Kidney (tissue), 14 donors: ENCODE results near the gene PDE4D. TPM values are rescaled to one million over a fixed set of nuclear protein-coding genes. Genes with fewer than 3 reads are reported as not detected.

Experiments used
- DNase-seq, 5 donors: peaks; one replicate each; pipeline ENCODE4 v3.0.0-alpha.2; 2013 to 2020
- FAIRE-seq: peaks from 2 replicates; lab custom pipeline; 2012; peaks lifted over from hg19 to GRCh38; lab: Jason Lieb, UNC
- H3K27ac ChIP-seq, 2 donors: one replicate each; pipeline ENCODE4 v1.7.0; 2013; ENCODE audit warnings: low read depth in 2 of 2, low read length in 2 of 2, inconsistent platforms in 1 of 2
- H3K27me3 ChIP-seq: one replicate; pipeline ENCODE4 v1.7.1; 2013; ENCODE audit warnings: low read length, inconsistent platforms; ENCODE audit not compliant: control insufficient read depth, insufficient read depth
- H3K36me3 ChIP-seq, 3 donors: one replicate each; pipeline versions ENCODE4 v1.7.0 to v1.7.1; 2013; ENCODE audit warnings: low read length in 3 of 3, control low read depth in 1 of 3, inconsistent platforms in 1 of 3; ENCODE audit not compliant: insufficient read depth in 3 of 3, control insufficient read depth in 2 of 3
- H3K4me1 ChIP-seq, 3 donors: one replicate each; pipeline versions ENCODE4 v1.7.0 to v1.7.1; 2013; ENCODE audit warnings: low read length in 3 of 3, inconsistent platforms in 1 of 3, low read depth in 1 of 3; ENCODE audit not compliant: control insufficient read depth in 2 of 3, insufficient read depth in 2 of 3
- H3K4me3 ChIP-seq, 3 donors: one replicate each; pipeline versions ENCODE4 v1.7.0 to v1.8.1; 2013; ENCODE audit warnings: low read length in 3 of 3, control low read depth in 1 of 3, inconsistent platforms in 1 of 3
- H3K9ac ChIP-seq, 3 donors: one replicate each; pipeline versions ENCODE4 v1.7.0 to v1.7.1; 2013; ENCODE audit warnings: low read length in 3 of 3, control low read depth in 1 of 3, inconsistent platforms in 1 of 3
- H3K9me3 ChIP-seq, 3 donors: one replicate each; pipeline versions ENCODE4 v1.7.0 to v1.7.1; 2013; ENCODE audit warnings: low read length in 3 of 3, control low read depth in 1 of 3, inconsistent platforms in 1 of 3; ENCODE audit not compliant: control insufficient read depth in 2 of 3, insufficient read depth in 1 of 3
- intact Hi-C: fragments of 100-400 bp; cut with DNase I; formaldehyde crosslinking; loops from one replicate; pipeline ENCODE4 v1.11.1; 2022
- polyA plus RNA-seq: library from polyadenylated mRNA; stranded (reverse); fragments of 350-450 nt; fragmentation: Illumina TruSeq; extraction: RNeasy Lipid Tissue Mini Kit (QIAGEN cat#74804); gene quantifications from one replicate; pipeline ENCODE4 v1.2.3, GENCODE V29; 2014; ENCODE audit warnings: low read depth, low replicate concordance; ENCODE audit not compliant: insufficient read depth
- total RNA-seq: library from RNA; stranded (reverse); fragmentation: NEBNext Ultra II Directional; extraction: Animal tissue kit (Norgen Biotek cat#: 25700); gene quantifications from one replicate; pipeline ENCODE4 v1.2.1, GENCODE V29; 2021
- TF ChIP-seq, protein P1 (sequence below): IDR thresholded peaks from 3 replicates; pipeline ENCODE4 v1.5.1; 2012; ENCODE audit warnings: mild to moderate bottlenecking, moderate library complexity, borderline replicate concordance; ENCODE audit not compliant: insufficient read depth; ENCODE audit errors: extremely low read depth
- donor health status: control.
- donor health status: control.
- donor health status: control.
- donor health status: control.
- donor health status: control.
- donor health status: DM: yes; HTN: yes; CAD: no.
- donor health status: Normal renal cell carcinoma (clear cell type).

The PDE4D gene
- total and polyA plus RNA-seq, 2 donors from 2014 or later, result 9.2 to 78.9 TPM

- Histone ChIP-seq H3K4me1 (no peaks in the 10 kb centered on the region), H3K27ac (no peak overlapping the region)
Measured at GRCh38 chr5:59089767-59090166, 803.8 kb downstream of the PDE4D start.

GRCh38 chr5:59088546-59088945 is 805.0 kb downstream of the PDE4D start:
- intact Hi-C loops, result no loop called here
- FAIRE-seq (no peak), DNase-seq (no peak)
- no peak overlapping the region for H3K9ac ChIP-seq
- no peaks in the 10 kb centered on the region for H3K27me3 ChIP-seq
- no peaks in the 10 kb centered on the region for H3K9me3 ChIP-seq
- no peak overlapping the region for H3K4me3 ChIP-seq
- no peak overlapping the region for H3K27ac ChIP-seq
- H3K4me1 ChIP-seq, result no peaks in the 10 kb centered on the region
- TF ChIP-seq, protein P1, sequence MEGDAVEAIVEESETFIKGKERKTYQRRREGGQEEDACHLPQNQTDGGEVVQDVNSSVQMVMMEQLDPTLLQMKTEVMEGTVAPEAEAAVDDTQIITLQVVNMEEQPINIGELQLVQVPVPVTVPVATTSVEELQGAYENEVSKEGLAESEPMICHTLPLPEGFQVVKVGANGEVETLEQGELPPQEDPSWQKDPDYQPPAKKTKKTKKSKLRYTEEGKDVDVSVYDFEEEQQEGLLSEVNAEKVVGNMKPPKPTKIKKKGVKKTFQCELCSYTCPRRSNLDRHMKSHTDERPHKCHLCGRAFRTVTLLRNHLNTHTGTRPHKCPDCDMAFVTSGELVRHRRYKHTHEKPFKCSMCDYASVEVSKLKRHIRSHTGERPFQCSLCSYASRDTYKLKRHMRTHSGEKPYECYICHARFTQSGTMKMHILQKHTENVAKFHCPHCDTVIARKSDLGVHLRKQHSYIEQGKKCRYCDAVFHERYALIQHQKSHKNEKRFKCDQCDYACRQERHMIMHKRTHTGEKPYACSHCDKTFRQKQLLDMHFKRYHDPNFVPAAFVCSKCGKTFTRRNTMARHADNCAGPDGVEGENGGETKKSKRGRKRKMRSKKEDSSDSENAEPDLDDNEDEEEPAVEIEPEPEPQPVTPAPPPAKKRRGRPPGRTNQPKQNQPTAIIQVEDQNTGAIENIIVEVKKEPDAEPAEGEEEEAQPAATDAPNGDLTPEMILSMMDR, result no peak
- H3K36me3 ChIP-seq, result no peaks in the 10 kb centered on the region

More at GRCh38 chr5:59089767-59090166, 803.8 kb downstream of the PDE4D start:
- Histone ChIP-seq H3K36me3 (no peaks in the 10 kb centered on the region), H3K27me3 (no peaks in the 10 kb centered on the region), H3K9ac (no peak overlapping the region), H3K4me3 (no peak overlapping the region), H3K9me3 (no peaks in the 10 kb centered on the region)
- TF ChIP-seq, protein P1, result no peak
- FAIRE-seq (no peak), DNase-seq (no peak)
- intact Hi-C loops, result no loop called here

- Histone ChIP-seq H3K9ac (no peak overlapping the region), H3K4me1 (no peaks in the 10 kb centered on the region), H3K27ac (no peak overlapping the region), H3K4me3 (no peak overlapping the region), H3K9me3 (no peaks in the 10 kb centered on the region), H3K36me3 (no peaks in the 10 kb centered on the region), H3K27me3 (no peaks in the 10 kb centered on the region)
- DNase-seq (no peak), FAIRE-seq (no peak)
- TF ChIP-seq, protein P1, result no peak
- intact Hi-C loops, result no loop called here
Measured at GRCh38 chr5:59086024-59086423, 807.5 kb downstream of the PDE4D start.

- no peaks in the 10 kb centered on the region for H3K36me3 ChIP-seq
- H3K4me1 ChIP-seq, result peaks cover 0 to 6% (median 5%) of the 10 kb centered on the region in 3 donors
- FAIRE-seq, result no peak
- no peak overlapping the region for H3K9ac ChIP-seq
- H3K27ac ChIP-seq, result no peak overlapping the region
- intact Hi-C loops, result no loop called here
- H3K9me3 ChIP-seq, result no peaks in the 10 kb centered on the region
- TF ChIP-seq, protein P1, result no peak
- H3K4me3 ChIP-seq, result no peak overlapping the region
- no peak for DNase-seq
- H3K27me3 ChIP-seq, result no peaks in the 10 kb centered on the region
Measured at GRCh38 chr5:59081693-59082092, 811.8 kb downstream of the PDE4D start.
